ENCODE measurements around the gene ARHGEF37.
A peak's percentile ranks its signal among the peaks of the same experiment; 100 is the strongest.
"Not testable (repeated sequence)": the region's sequence is repeated elsewhere in the genome, so short reads cannot be mapped to it uniquely, and the experiment has no call there.

The ARHGEF37 gene

GRCh38 chr5:149581192-149581861 is at the start of gene ARHGEF37:
ARHGEF37 (plus strand) TSS chr5:149581498; CDS start chr5:149597770, 16,272 bp downstream.
- DNase-seq = peak in 2 of 3 donors; percentile 31 to 52

GRCh38 chr5:149532413-149532812 is 48.9 kb upstream of the ARHGEF37 start:
- no peak for DNase-seq

GRCh38 chr5:149535787-149536186 is 45.5 kb upstream of the ARHGEF37 start:
- DNase-seq = not testable (repeated sequence)

GRCh38 chr5:149537374-149537975 is 43.8 kb upstream of the ARHGEF37 start:
- DNase-seq = no peak

- peak; percentile 41 to 77 (median 75) for DNase-seq
Measured at GRCh38 chr5:149540089-149540488, 41.2 kb upstream of the ARHGEF37 start.

- no peak for DNase-seq
Measured at GRCh38 chr5:149541893-149542292, 39.4 kb upstream of the ARHGEF37 start.

- no peak for DNase-seq
Measured at GRCh38 chr5:149543361-149544027, 37.8 kb upstream of the ARHGEF37 start.

- DNase-seq = peak; percentile 65 to 86 (median 84)
Measured at GRCh38 chr5:149544028-149544420, 37.3 kb upstream of the ARHGEF37 start.

- no peak for DNase-seq
Measured at GRCh38 chr5:149545327-149545726, 36.0 kb upstream of the ARHGEF37 start.

- no peak for DNase-seq
Measured at GRCh38 chr5:149546974-149547373, 34.3 kb upstream of the ARHGEF37 start.

GRCh38 chr5:149549461-149550267 is 31.6 kb upstream of the ARHGEF37 start:
- DNase-seq = peak; percentile 60 to 73 (median 72)

- peak; percentile 85 to 96 (median 94) for DNase-seq
Measured at GRCh38 chr5:149550268-149550583, 31.1 kb upstream of the ARHGEF37 start.

- peak in 2 of 3 donors; percentile 19 to 43 for DNase-seq
Measured at GRCh38 chr5:149550594-149551226, 30.6 kb upstream of the ARHGEF37 start.

- DNase-seq = peak; percentile 100
Measured at GRCh38 chr5:149551227-149552037, 29.9 kb upstream of the ARHGEF37 start, which contains the start of gene CSNK1A1. CSNK1A1 (minus strand) TSS chr5:149551439; CDS start chr5:149550964, 475 bp downstream.

- DNase-seq = no peak
Measured at GRCh38 chr5:149552038-149552494, 29.2 kb upstream of the ARHGEF37 start.

- no peak for DNase-seq
Measured at GRCh38 chr5:149552553-149553160, 28.6 kb upstream of the ARHGEF37 start.

GRCh38 chr5:149559706-149560105 is 21.6 kb upstream of the ARHGEF37 start:
- DNase-seq = peak; percentile 38 to 63 (median 61)

- DNase-seq = peak; percentile 67 to 91 (median 89)
Measured at GRCh38 chr5:149561848-149562247, 19.4 kb upstream of the ARHGEF37 start.

- DNase-seq = no peak
Measured at GRCh38 chr5:149563466-149563865, 17.8 kb upstream of the ARHGEF37 start.

- DNase-seq = peak; percentile 64 to 89 (median 83)
Measured at GRCh38 chr5:149564542-149565140, 16.7 kb upstream of the ARHGEF37 start.

- DNase-seq = no peak
Measured at GRCh38 chr5:149567226-149567625, 14.1 kb upstream of the ARHGEF37 start.

Data from suppressor macrophage treated with lipopolysaccharide for 1 hour (primary cell).